HG02642 (cell line): ENCODE data around the gene HOXC5.

Source experiments
- ATAC-seq: cut with Tn5 transposase; IDR thresholded peaks from one replicate; pipeline ENCODE4 v1.9.1; 2021; ENCODE audit warnings: mild to moderate bottlenecking; ENCODE audit not compliant: unreplicated experiment, poor library complexity

The HOXC5 gene

GRCh38 chr12:54005853-54006558 lies 26.8 kb upstream of the HOXC5 start:
- peak; percentile 74 for ATAC-seq

- no peak for ATAC-seq
Measured at GRCh38 chr12:54006559-54007220, 26.2 kb upstream of the HOXC5 start.

GRCh38 chr12:54007538-54008259 lies 25.2 kb upstream of the HOXC5 start:
- ATAC-seq: no peak

GRCh38 chr12:54008260-54008552 lies 24.6 kb upstream of the HOXC5 start:
- ATAC-seq: no peak

GRCh38 chr12:54009171-54010052 lies 23.4 kb upstream of the HOXC5 start:
- ATAC-seq: no peak

GRCh38 chr12:54010053-54010971 lies 22.5 kb upstream of the HOXC5 start:
- ATAC-seq: no peak

- no peak for ATAC-seq
Measured at GRCh38 chr12:54010972-54011664, 21.7 kb upstream of the HOXC5 start.

- ATAC-seq: no peak
Measured at GRCh38 chr12:54011665-54012532, 21.0 kb upstream of the HOXC5 start.

GRCh38 chr12:54012631-54013409 lies 20.0 kb upstream of the HOXC5 start:
- no peak for ATAC-seq

GRCh38 chr12:54014377-54015017 lies 18.4 kb upstream of the HOXC5 start:
- no peak for ATAC-seq

GRCh38 chr12:54015018-54015931 lies 17.6 kb upstream of the HOXC5 start:
- no peak for ATAC-seq

- no peak for ATAC-seq
Measured at GRCh38 chr12:54016051-54016450, 16.8 kb upstream of the HOXC5 start.

- no peak for ATAC-seq
Measured at GRCh38 chr12:54016478-54016964, 16.3 kb upstream of the HOXC5 start.

- ATAC-seq: peak; percentile 30
Measured at GRCh38 chr12:54017027-54017788, 15.6 kb upstream of the HOXC5 start.

GRCh38 chr12:54017878-54018467 lies 14.9 kb upstream of the HOXC5 start:
- ATAC-seq: peak; percentile 83
